HG02938 (cell line): ENCODE results near the gene MRPS27.
"Not testable (repeated sequence)": the region's sequence is repeated elsewhere in the genome, so short reads cannot be mapped to it uniquely, and the experiment has no call there.

ENCODE experiments used
- ATAC-seq: cut with Tn5 transposase; IDR thresholded peaks from one replicate; pipeline ENCODE4 v1.9.1; 2021; ENCODE audit warnings: mild to moderate bottlenecking, moderate library complexity; ENCODE audit not compliant: unreplicated experiment

The MRPS27 gene

GRCh38 chr5:72179028-72179815 lies 140.8 kb downstream of the MRPS27 start:
- no peak for ATAC-seq

- ATAC-seq: peak; percentile 83
Measured at GRCh38 chr5:72177538-72177937, 142.5 kb downstream of the MRPS27 start.

GRCh38 chr5:72172786-72173185 lies 147.3 kb downstream of the MRPS27 start:
- ATAC-seq: no peak

- no peak for ATAC-seq
Measured at GRCh38 chr5:72171667-72172066, 148.4 kb downstream of the MRPS27 start.

- ATAC-seq: not testable (repeated sequence)
Measured at GRCh38 chr5:72171181-72171580, 148.9 kb downstream of the MRPS27 start.

GRCh38 chr5:72170101-72170500 lies 149.9 kb downstream of the MRPS27 start:
- no peak for ATAC-seq
